Glutamatergic neuron (in vitro differentiated cells): ENCODE results near the gene GBP3. TPM values are rescaled to one million over a fixed set of nuclear protein-coding genes. Genes with fewer than 3 reads are reported as not detected.
"Not testable (repeated sequence)": the region's sequence is repeated elsewhere in the genome, so short reads cannot be mapped to it uniquely, and the experiment has no call there.

Experiments
- DNase-seq: peaks from one replicate; pipeline ENCODE4 v3.0.0; 2022
- H3K27ac Mint-ChIP-seq: one replicate; pipeline ENCODE4 v1.8.0; 2020; ENCODE audit warnings: mild to moderate bottlenecking, mixed read lengths, inconsistent platforms; ENCODE audit not compliant: unreplicated experiment
- H3K27me3 Mint-ChIP-seq: one replicate; pipeline ENCODE4 v1.8.0; 2020; ENCODE audit warnings: mild to moderate bottlenecking, moderate library complexity, mixed read lengths, inconsistent platforms; ENCODE audit not compliant: unreplicated experiment
- H3K36me3 Mint-ChIP-seq: one replicate; pipeline ENCODE4 v1.8.0; 2020; ENCODE audit warnings: mild to moderate bottlenecking, mixed read lengths, inconsistent platforms; ENCODE audit not compliant: unreplicated experiment
- H3K4me1 Mint-ChIP-seq: one replicate; pipeline ENCODE4 v1.8.0; 2020; ENCODE audit warnings: mild to moderate bottlenecking, low read depth, mixed read lengths, inconsistent platforms; ENCODE audit not compliant: unreplicated experiment
- H3K4me3 Mint-ChIP-seq: one replicate; pipeline ENCODE4 v1.8.0; 2020; ENCODE audit warnings: mild to moderate bottlenecking, mixed read lengths, inconsistent platforms; ENCODE audit not compliant: unreplicated experiment
- H3K9me3 Mint-ChIP-seq: one replicate; pipeline ENCODE4 v1.8.0; 2020; ENCODE audit warnings: mild to moderate bottlenecking, moderate library complexity, mixed read lengths, inconsistent platforms; ENCODE audit not compliant: unreplicated experiment
- total RNA-seq: library from RNA; stranded (reverse); fragmentation: NEBNext Ultra II Directional; extraction: Animal tissue kit (Norgen Biotek cat#: 25700); gene quantifications from one replicate; pipeline ENCODE4 v1.2.1, GENCODE V29; 2021; ENCODE audit not compliant: unreplicated experiment
- TF ChIP-seq, protein P1 (sequence below): fragments of 200-600 bp; sonication (generic); IDR thresholded peaks from one replicate; pipeline ENCODE4 v1.5.0; 2021; ENCODE audit not compliant: partially characterized antibody, unreplicated experiment

The GBP3 gene
- total RNA-seq, 1 donor from 2014 or later, result not detected

DNA sequence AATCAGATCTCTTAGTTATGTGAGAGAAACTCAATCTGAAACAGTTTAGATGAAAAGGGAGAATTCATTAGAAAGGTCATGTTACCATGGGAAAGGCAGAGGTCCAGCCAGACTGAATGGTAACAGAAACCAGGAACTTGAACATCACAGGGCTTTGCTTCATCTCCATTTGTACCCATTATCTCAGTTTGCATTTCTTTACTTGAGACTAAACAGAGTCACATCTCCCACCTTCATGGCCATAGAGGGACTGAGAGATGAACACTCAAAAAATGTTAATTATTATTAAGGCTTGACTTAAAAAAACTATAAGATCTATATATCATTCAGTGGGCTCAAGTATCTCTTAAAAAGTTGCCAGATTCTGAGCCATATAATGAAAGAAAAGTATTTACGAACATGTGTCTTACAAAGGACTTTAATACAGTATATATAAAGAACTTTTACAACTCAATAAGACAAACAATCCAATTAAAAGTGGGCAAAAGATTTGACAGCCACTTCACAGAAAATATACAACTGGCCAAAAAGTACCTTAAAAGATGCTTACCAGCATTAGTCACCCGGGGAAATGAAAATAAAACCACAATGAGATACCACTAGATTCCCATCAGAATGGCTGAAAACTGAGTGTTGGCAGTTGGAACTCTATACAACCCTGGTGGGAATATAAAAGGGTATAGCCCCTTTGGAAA lies 43.5 kb downstream of the GBP3 start:
- no peaks in the 10 kb centered on the region for H3K4me1 Mint-ChIP-seq
- TF ChIP-seq, protein P1, sequence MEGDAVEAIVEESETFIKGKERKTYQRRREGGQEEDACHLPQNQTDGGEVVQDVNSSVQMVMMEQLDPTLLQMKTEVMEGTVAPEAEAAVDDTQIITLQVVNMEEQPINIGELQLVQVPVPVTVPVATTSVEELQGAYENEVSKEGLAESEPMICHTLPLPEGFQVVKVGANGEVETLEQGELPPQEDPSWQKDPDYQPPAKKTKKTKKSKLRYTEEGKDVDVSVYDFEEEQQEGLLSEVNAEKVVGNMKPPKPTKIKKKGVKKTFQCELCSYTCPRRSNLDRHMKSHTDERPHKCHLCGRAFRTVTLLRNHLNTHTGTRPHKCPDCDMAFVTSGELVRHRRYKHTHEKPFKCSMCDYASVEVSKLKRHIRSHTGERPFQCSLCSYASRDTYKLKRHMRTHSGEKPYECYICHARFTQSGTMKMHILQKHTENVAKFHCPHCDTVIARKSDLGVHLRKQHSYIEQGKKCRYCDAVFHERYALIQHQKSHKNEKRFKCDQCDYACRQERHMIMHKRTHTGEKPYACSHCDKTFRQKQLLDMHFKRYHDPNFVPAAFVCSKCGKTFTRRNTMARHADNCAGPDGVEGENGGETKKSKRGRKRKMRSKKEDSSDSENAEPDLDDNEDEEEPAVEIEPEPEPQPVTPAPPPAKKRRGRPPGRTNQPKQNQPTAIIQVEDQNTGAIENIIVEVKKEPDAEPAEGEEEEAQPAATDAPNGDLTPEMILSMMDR, result no peak
- H3K9me3 Mint-ChIP-seq, result no peaks in the 10 kb centered on the region
- H3K27ac Mint-ChIP-seq, result no peak overlapping the region
- peaks cover 8% of the 10 kb centered on the region for H3K36me3 Mint-ChIP-seq
- H3K4me3 Mint-ChIP-seq, result no peak overlapping the region
- DNase-seq, result no peak
- H3K27me3 Mint-ChIP-seq, result no peaks in the 10 kb centered on the region

DNA sequence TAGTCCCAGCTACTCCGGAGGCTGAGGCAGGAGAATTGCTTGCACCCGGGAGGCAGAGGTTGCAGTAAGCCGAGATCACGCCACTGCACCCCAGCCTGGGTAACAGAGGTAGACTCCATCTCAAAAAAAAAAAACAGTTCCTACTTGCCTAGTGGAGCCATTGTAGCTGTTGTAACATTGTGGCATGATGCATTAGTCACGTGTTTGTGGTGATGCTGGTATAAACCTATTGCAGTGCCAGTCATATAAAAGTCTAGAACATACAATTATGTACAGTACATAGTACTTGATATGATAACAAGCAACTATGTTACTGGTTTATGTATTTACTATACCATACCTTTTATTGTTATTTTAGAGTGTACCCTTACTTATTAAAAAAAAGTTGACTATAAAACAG lies 46.4 kb downstream of the GBP3 start:
- Mint-ChIP-seq H3K36me3 (no peaks in the 10 kb centered on the region), H3K4me1 (no peaks in the 10 kb centered on the region), H3K27me3 (no peaks in the 10 kb centered on the region), H3K4me3 (no peak overlapping the region), H3K27ac (no peak overlapping the region), H3K9me3 (no peaks in the 10 kb centered on the region)
- TF ChIP-seq, protein P1, result no peak
- DNase-seq, result no peak

DNA sequence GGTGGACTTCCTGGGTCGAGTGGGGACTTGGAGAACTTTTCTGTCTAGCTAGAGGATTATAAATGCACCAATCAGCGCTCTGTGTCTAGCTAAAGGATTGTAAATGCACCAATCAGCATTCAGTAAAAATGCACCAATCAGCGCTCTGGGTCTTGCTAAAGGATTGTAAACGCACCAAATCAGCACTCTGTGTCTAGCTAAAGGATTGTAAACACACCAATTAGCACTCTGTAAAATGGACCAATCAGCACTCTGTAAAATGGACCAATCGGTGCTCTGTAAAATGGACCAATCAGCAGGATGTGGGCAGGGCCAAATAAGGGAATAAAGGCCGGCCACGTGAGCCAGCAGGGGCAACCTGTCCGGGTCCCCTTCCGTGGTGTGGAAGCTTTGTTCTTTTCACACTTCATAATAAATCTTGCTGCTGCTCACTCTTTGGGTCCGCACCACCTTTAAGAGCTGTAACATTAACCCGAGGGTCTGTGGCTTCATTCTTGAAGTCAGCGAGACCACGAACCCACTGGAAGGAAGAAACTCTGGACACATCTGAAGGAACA lies 48.0 kb downstream of the GBP3 start:
- not testable (repeated sequence) for H3K4me3 Mint-ChIP-seq, H3K4me1 Mint-ChIP-seq, H3K36me3 Mint-ChIP-seq, H3K27me3 Mint-ChIP-seq, H3K9me3 Mint-ChIP-seq, H3K27ac Mint-ChIP-seq, DNase-seq

DNA sequence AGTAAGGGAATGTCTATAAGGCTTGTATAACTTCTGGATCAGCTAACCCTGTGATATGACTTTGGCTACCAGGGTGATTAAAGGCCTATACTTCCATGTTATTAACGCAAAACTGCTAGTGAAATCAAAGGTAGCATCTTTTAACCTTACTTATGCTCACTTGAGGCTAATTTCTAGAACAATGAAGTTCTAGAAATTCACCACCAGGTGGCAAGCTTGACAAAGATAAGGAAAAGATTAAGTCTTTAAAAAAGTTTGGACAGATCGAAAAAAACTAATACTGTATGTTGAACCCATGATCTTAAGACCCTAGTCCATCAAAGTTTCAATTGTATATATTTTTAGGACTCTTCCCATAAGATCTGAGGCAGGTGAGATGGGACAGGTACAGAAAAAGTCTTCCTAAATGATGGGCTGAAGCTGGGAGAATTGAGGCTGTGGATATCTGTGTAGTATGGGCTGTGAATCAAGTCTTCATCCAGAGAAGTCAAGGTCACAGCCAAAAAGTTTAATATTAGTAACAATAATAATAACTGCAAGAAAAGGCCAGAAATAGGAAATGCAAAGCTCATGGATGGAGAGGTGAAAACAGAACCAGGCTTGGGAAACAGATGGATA lies 49.0 kb downstream of the GBP3 start:
- TF ChIP-seq, protein P1, result peak; percentile 80
- H3K27ac Mint-ChIP-seq, result no peak overlapping the region
- no peaks in the 10 kb centered on the region for H3K4me1 Mint-ChIP-seq
- peaks cover 2% of the 10 kb centered on the region for H3K27me3 Mint-ChIP-seq
- no peaks in the 10 kb centered on the region for H3K9me3 Mint-ChIP-seq
- DNase-seq, result no peak
- H3K36me3 Mint-ChIP-seq, result no peaks in the 10 kb centered on the region
- H3K4me3 Mint-ChIP-seq, result no peak overlapping the region

DNA sequence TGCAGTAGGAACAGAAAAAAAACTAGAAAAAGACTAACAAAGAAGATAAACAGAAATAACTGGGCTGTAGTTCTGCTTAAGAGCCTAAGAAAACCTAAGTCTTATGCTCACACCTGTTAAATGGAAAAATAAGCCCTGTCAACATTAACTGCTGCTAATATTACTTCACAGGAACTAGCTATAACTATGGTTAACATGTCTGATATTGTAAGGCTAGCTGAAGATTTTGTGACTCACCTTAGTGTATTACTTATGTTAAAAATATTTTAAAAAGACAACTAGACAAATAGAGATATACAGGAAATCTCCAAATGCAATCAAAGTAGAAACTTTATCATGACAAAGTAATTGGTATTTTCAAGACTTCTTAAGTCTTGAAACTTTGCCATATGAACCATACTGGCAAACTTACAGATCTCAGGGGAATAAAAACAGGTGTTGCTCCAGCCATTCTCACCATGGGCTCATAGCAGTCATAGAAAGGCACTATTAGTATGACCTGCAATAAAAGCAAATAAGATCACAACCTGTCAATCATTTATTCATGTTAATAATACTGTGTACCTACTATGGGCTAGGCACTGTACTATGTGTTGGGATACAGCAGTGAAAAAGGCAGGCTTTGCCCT lies 60.9 kb downstream of the GBP3 start:
- Mint-ChIP-seq H3K9me3 (no peaks in the 10 kb centered on the region), H3K27ac (no peak overlapping the region), H3K36me3 (no peaks in the 10 kb centered on the region), H3K4me1 (no peaks in the 10 kb centered on the region), H3K27me3 (no peaks in the 10 kb centered on the region), H3K4me3 (no peak overlapping the region)
- TF ChIP-seq, protein P1, result no peak
- DNase-seq, result no peak
